Transverse colon (tissue), 4 donors: ENCODE data around the gene MAX.
A peak's percentile ranks its signal among the peaks of the same experiment; 100 is the strongest.

Experiments used
- POLR2AphosphoS5 ChIP-seq, 3 donors: sonication (generic); formaldehyde crosslinking; IDR thresholded peaks; one replicate each; pipeline ENCODE4 v1.6.1; 2016; ENCODE audit warnings: antibody characterized with exemption in 3 of 3
- TF ChIP-seq, protein P1 (sequence below), 5 experiments: fragments of 200-600 bp in 3 of 5; fragments of 450-650 bp in 2 of 5; sonication (generic) in 3 of 5; IDR thresholded peaks; 1 replicate in 2 of 5; 2 replicates in 3 of 5; pipeline ENCODE4 v1.5.1; 2016 to 2017; ENCODE audit warnings: antibody characterized with exemption in 5 of 5, inconsistent platforms in 3 of 5, mild to moderate bottlenecking in 2 of 5, moderate library complexity in 1 of 5

DNA sequence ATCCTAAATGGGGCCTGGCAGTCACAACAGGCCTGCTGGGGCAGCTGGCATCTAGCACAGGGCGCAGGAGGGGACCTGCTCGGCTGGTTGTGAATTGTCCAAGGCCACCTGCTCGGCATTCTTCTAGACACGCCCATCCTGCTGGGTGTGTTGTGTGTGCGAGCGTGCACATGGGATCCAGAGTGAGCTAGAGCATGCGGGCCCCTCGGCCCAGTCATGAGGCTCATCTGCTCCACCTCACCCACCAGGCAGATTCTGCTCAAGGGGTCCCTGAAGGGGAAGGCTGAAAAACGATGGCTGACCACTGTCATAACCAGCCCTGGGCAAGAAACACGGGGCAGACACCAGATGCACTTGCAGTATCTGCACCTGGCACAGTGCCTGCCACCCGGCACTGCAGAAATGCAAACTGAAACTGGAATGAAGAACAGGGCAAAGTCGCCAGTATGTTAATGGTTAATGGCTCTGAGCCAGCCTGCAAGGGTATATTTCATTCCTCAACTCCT, 31.8 kb downstream of the MAX start:
- TF ChIP-seq, protein P1, sequence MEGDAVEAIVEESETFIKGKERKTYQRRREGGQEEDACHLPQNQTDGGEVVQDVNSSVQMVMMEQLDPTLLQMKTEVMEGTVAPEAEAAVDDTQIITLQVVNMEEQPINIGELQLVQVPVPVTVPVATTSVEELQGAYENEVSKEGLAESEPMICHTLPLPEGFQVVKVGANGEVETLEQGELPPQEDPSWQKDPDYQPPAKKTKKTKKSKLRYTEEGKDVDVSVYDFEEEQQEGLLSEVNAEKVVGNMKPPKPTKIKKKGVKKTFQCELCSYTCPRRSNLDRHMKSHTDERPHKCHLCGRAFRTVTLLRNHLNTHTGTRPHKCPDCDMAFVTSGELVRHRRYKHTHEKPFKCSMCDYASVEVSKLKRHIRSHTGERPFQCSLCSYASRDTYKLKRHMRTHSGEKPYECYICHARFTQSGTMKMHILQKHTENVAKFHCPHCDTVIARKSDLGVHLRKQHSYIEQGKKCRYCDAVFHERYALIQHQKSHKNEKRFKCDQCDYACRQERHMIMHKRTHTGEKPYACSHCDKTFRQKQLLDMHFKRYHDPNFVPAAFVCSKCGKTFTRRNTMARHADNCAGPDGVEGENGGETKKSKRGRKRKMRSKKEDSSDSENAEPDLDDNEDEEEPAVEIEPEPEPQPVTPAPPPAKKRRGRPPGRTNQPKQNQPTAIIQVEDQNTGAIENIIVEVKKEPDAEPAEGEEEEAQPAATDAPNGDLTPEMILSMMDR (IDR thresholded peaks at IDR 0.05), result no peak
- peak in 2 of 3 donors; percentile 48 to 57 for TF ChIP-seq POLR2AphosphoS5 (IDR thresholded peaks at IDR 0.05)
